Caco-2 (cell line): ENCODE results near the gene MAP1B. TPM values are rescaled to one million over a fixed set of nuclear protein-coding genes. Genes with fewer than 3 reads are reported as not detected.

Source experiments
- BruUV-seq: library from RNA; stranded (reverse); fragments of 400-500 nt; replicated peaks from 2 replicates; lab custom pipeline; 2021; lab: Mats Ljungman, UMichigan
- CTCF ChIA-PET: fragments of 300-600 bp; sonication (Branson Sonifier 250); formaldehyde crosslinking; loops from one replicate; lab custom pipeline; 2022; ENCODE audit warnings: antibody characterized with exemption; lab: Charles Lee
- POLR2A ChIA-PET: fragments of 300-600 bp; sonication (Branson Sonifier 250); formaldehyde crosslinking; loops from one replicate; lab custom pipeline; 2022; ENCODE audit warnings: antibody characterized with exemption; lab: Charles Lee
- DNase-seq, 2 experiments: peaks; one replicate each; pipeline versions ENCODE4 v3.0.0 to v3.0.0-alpha.2; 2020 to 2022
- H3K27me3 ChIP-seq: replicated peaks from 2 replicates; pipeline ENCODE4 v1.6.0; 2011; ENCODE audit warnings: low read length; ENCODE audit not compliant: control insufficient read depth, insufficient read depth
- H3K36me3 ChIP-seq: 2 replicates; pipeline ENCODE4 v1.5.1; 2011; ENCODE audit warnings: low read length; ENCODE audit not compliant: control insufficient read depth, insufficient read depth
- H3K4me1 ChIP-seq: fragments of 250-450 bp; sonication (Bioruptor Pico); 2 replicates; pipeline ENCODE4 v1.5.1; 2020; ENCODE audit warnings: mild to moderate bottlenecking
- H3K4me3 ChIP-seq: 2 replicates; pipeline ENCODE4 v1.5.1; 2011; ENCODE audit warnings: low read depth, mild to moderate bottlenecking, control low read depth, low read length
- H3K9me3 ChIP-seq: fragments of 250-450 bp; sonication (Bioruptor Pico); 2 replicates; pipeline ENCODE4 v1.5.1; 2020; ENCODE audit warnings: mild to moderate bottlenecking, moderate library complexity
- H3K27ac Mint-ChIP-seq: one replicate; pipeline ENCODE4 v1.8.0; 2022; ENCODE audit warnings: mixed read lengths; ENCODE audit not compliant: unreplicated experiment
- H3K27me3 Mint-ChIP-seq: one replicate; pipeline ENCODE4 v1.8.0; 2022; ENCODE audit warnings: mixed read lengths; ENCODE audit not compliant: insufficient read depth, unreplicated experiment
- H3K36me3 Mint-ChIP-seq: one replicate; pipeline ENCODE4 v1.8.0; 2022; ENCODE audit warnings: mild to moderate bottlenecking, mixed read lengths; ENCODE audit not compliant: insufficient read depth, unreplicated experiment
- H3K4me1 Mint-ChIP-seq: one replicate; pipeline ENCODE4 v1.8.0; 2022; ENCODE audit warnings: low read depth, mixed read lengths; ENCODE audit not compliant: unreplicated experiment
- H3K4me3 Mint-ChIP-seq: one replicate; pipeline ENCODE4 v1.8.0; 2022; ENCODE audit warnings: mild to moderate bottlenecking, moderate library complexity, mixed read lengths; ENCODE audit not compliant: unreplicated experiment
- H3K9me3 Mint-ChIP-seq: one replicate; pipeline ENCODE4 v1.8.0; 2022; ENCODE audit warnings: mixed read lengths; ENCODE audit not compliant: unreplicated experiment
- CTCF ChIP-seq, 2 experiments: fragments of 200-600 bp in 1 of 2; IDR thresholded peaks; 1 replicate in 1 of 2; 2 replicates in 1 of 2; pipeline versions ENCODE4 v1.5.1 to v1.8.0; 2011 to 2022; ENCODE audit warnings: antibody characterized with exemption in 1 of 2, control low read depth in 1 of 2, inconsistent platforms in 1 of 2, low read depth in 1 of 2, low read length in 1 of 2, mild to moderate bottlenecking in 1 of 2, moderate library complexity in 1 of 2; ENCODE audit not compliant: insufficient read depth in 1 of 2, severe bottlenecking in 1 of 2, unreplicated experiment in 1 of 2
- intact Hi-C: fragments of 100-400 bp; cut with micrococcal nuclease; formaldehyde crosslinking; loops from one replicate; pipeline ENCODE4 v1.10.0; 2022; ENCODE audit not compliant: unreplicated experiment
- microRNA-seq: library from miRNA; unstranded; fragments of <30 nt; microRNA quantifications from one replicate; pipeline ENCODE4 v1.2.0, GENCODE V29; 2022
- total RNA-seq: library from RNA; stranded (reverse); gene quantifications from 2 replicates; pipeline ENCODE4 v1.2.3, GENCODE V29; 2022

Gene MAP1B
- total RNA-seq, 1 experiment from 2014 or later, result 0.66 TPM

- BruUV-seq, result no TSS peak
- DNase-seq, result no peak
- H3K36me3 Mint-ChIP-seq, result peaks cover 6% of the 10 kb centered on the region
These were observed 149.3 kb downstream of the MAP1B start for GRCh38 chr5:72256536-72256935.

More at GRCh38 chr5:72256536-72256935, 149.3 kb downstream of the MAP1B start:
- Mint-ChIP-seq H3K27ac (no peak overlapping the region), H3K27me3 (no peaks in the 10 kb centered on the region), H3K4me1 (no peaks in the 10 kb centered on the region), H3K9me3 (no peaks in the 10 kb centered on the region), H3K4me3 (no peak overlapping the region)
- Histone ChIP-seq H3K4me1 (no peaks in the 10 kb centered on the region), H3K4me3 (no peak overlapping the region), H3K9me3 (no peaks in the 10 kb centered on the region), H3K36me3 (no peaks in the 10 kb centered on the region), H3K27me3 (no peaks in the 10 kb centered on the region)
- POLR2A ChIA-PET, result no interaction called here
- intact Hi-C loops, result no loop called here
- CTCF ChIA-PET, result no interaction called here
- no peak for TF ChIP-seq CTCF (IDR thresholded peaks at IDR 0.05; ENCODE audit: insufficient read depth in 1 of 2, low read depth in 1 of 2, low read length in 1 of 2, severe bottlenecking in 1 of 2, unreplicated experiment in 1 of 2)

Small RNA genes within 50 kb of the gene (microRNA-seq; reads per million reads assigned to microRNA genes)
- not detected for gene MIR4803

Other genes with a start within 250 kb of the MAP1B start
- gene MRPS27, start 212.8 kb downstream of the MAP1B start, total RNA-seq, result 71.1 and 83.8 TPM in 2 replicates
- 11.6 and 12.5 TPM in 2 replicates for gene PTCD2, start 212.9 kb downstream of the MAP1B start, total RNA-seq